NCI-H226 (cell line): ENCODE measurements around the gene SLC12A7.

ENCODE experiments used
- DNase-seq: peaks from one replicate; pipeline ENCODE4 v3.0.0-alpha.2; 2015

Gene SLC12A7

GRCh38 chr5:1014346-1014745, 97.5 kb downstream of the SLC12A7 start:
- no peak for DNase-seq

- no peak for DNase-seq
Measured at GRCh38 chr5:1013948-1014301, 97.9 kb downstream of the SLC12A7 start.

- DNase-seq = no peak
Measured at GRCh38 chr5:1013238-1013947, 98.5 kb downstream of the SLC12A7 start.

GRCh38 chr5:1012900-1013237, 99.0 kb downstream of the SLC12A7 start:
- no peak for DNase-seq

- DNase-seq = no peak
Measured at GRCh38 chr5:1012313-1012841, 99.5 kb downstream of the SLC12A7 start.

- no peak for DNase-seq
Measured at GRCh38 chr5:1011741-1012312, 100.0 kb downstream of the SLC12A7 start.

GRCh38 chr5:1011226-1011631, 100.6 kb downstream of the SLC12A7 start:
- DNase-seq = no peak

- DNase-seq = no peak
Measured at GRCh38 chr5:1010641-1011046, 101.2 kb downstream of the SLC12A7 start.

- DNase-seq = no peak
Measured at GRCh38 chr5:1010181-1010510, 101.7 kb downstream of the SLC12A7 start.

GRCh38 chr5:1009359-1010180, 102.3 kb downstream of the SLC12A7 start:
- no peak for DNase-seq

- no peak for DNase-seq
Measured at GRCh38 chr5:1008451-1009358, 103.2 kb downstream of the SLC12A7 start, which contains the start of gene NKD2. NKD2 (plus strand) TSS chr5:1008802; CDS start chr5:1009058, 256 bp downstream.

- no peak for DNase-seq
Measured at GRCh38 chr5:1007681-1008450, 104.0 kb downstream of the SLC12A7 start.

GRCh38 chr5:1007221-1007680, 104.6 kb downstream of the SLC12A7 start:
- DNase-seq = no peak

GRCh38 chr5:1006656-1007071, 105.2 kb downstream of the SLC12A7 start:
- DNase-seq = no peak

- DNase-seq = no peak
Measured at GRCh38 chr5:1005904-1006655, 105.8 kb downstream of the SLC12A7 start.

GRCh38 chr5:1005249-1005851, 106.5 kb downstream of the SLC12A7 start:
- DNase-seq = no peak

- DNase-seq = peak; percentile 64
Measured at GRCh38 chr5:1004461-1005248, 107.2 kb downstream of the SLC12A7 start.

GRCh38 chr5:1003296-1003937, 108.4 kb downstream of the SLC12A7 start:
- peak; percentile 77 for DNase-seq

GRCh38 chr5:1002836-1003235, 109.0 kb downstream of the SLC12A7 start:
- DNase-seq = no peak

- peak; percentile 68 for DNase-seq
Measured at GRCh38 chr5:1002271-1002546, 109.7 kb downstream of the SLC12A7 start.
